H1 (cell line): Measurements from ENCODE around the gene EPG5. TPM values are rescaled to one million over a fixed set of nuclear protein-coding genes. Genes with fewer than 3 reads are reported as not detected.

Experiments used
- NRF1 ChIP-seq: IDR thresholded peaks from 2 replicates; pipeline ENCODE4 v1.6.1; 2011; ENCODE audit warnings: mild to moderate bottlenecking, low read depth, low read length, improper control_type of control experiment
- polyA plus RNA-seq, 7 experiments: library from polyadenylated mRNA; depleted of rRNA in 3 of 7; stranded (reverse) in 5 of 7; unstranded in 2 of 7; fragments of >200 nt in 5 of 7; fragments of 200-250 nt in 2 of 7; gene quantifications; 1 replicate in 5 of 7; 2 replicates in 1 of 7; 4 replicates in 1 of 7; pipeline versions ENCODE4 v1.2.1 to v1.2.3, GENCODE V29; 2011 to 2013; ENCODE audit warnings: missing spikeins in 2 of 7, mixed read lengths in 2 of 7
- total RNA-seq: library from RNA; stranded (reverse); fragmentation: NEBNext Ultra II Directional; extraction: Animal tissue kit (Norgen Biotek cat#: 25700); gene quantifications from 2 replicates; pipeline ENCODE4 v1.2.1, GENCODE V29; 2021
- TF ChIP-seq, protein P1 (sequence below): fragments of 300-600 bp; sonication (generic); IDR thresholded peaks from 2 replicates; pipeline ENCODE4 v1.7.1; 2012; ENCODE audit warnings: low read length, moderate library complexity, mild to moderate bottlenecking, inconsistent platforms; ENCODE audit not compliant: insufficient replicate concordance

Gene EPG5
- total and polyA plus RNA-seq, 2 of the 8 experiments (the other 6 are each of a cell fraction or from before 2014, with no cell fraction given): 14.1 to 18.3 TPM

DNA sequence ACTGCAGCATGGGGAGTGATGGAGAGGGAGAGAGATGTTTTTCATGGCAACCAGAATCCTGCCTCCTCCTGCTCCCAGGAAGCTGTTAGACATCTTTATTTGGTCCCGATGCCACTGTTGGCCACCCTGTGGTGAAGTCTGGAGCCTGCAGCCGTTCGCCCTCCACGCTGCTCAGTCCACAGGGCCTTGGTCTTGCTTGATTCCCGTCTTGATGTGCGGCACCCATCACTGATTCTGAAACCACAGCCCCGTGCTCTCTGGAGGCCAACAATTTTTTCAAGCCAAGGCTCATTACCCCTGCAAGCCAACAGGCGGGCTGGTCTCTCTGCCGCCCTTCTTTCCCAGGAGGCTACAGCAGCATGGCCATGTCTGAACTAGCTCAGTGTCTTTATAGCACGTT is 117.1 kb downstream of the EPG5 start (continued):
- TF ChIP-seq, protein P1, sequence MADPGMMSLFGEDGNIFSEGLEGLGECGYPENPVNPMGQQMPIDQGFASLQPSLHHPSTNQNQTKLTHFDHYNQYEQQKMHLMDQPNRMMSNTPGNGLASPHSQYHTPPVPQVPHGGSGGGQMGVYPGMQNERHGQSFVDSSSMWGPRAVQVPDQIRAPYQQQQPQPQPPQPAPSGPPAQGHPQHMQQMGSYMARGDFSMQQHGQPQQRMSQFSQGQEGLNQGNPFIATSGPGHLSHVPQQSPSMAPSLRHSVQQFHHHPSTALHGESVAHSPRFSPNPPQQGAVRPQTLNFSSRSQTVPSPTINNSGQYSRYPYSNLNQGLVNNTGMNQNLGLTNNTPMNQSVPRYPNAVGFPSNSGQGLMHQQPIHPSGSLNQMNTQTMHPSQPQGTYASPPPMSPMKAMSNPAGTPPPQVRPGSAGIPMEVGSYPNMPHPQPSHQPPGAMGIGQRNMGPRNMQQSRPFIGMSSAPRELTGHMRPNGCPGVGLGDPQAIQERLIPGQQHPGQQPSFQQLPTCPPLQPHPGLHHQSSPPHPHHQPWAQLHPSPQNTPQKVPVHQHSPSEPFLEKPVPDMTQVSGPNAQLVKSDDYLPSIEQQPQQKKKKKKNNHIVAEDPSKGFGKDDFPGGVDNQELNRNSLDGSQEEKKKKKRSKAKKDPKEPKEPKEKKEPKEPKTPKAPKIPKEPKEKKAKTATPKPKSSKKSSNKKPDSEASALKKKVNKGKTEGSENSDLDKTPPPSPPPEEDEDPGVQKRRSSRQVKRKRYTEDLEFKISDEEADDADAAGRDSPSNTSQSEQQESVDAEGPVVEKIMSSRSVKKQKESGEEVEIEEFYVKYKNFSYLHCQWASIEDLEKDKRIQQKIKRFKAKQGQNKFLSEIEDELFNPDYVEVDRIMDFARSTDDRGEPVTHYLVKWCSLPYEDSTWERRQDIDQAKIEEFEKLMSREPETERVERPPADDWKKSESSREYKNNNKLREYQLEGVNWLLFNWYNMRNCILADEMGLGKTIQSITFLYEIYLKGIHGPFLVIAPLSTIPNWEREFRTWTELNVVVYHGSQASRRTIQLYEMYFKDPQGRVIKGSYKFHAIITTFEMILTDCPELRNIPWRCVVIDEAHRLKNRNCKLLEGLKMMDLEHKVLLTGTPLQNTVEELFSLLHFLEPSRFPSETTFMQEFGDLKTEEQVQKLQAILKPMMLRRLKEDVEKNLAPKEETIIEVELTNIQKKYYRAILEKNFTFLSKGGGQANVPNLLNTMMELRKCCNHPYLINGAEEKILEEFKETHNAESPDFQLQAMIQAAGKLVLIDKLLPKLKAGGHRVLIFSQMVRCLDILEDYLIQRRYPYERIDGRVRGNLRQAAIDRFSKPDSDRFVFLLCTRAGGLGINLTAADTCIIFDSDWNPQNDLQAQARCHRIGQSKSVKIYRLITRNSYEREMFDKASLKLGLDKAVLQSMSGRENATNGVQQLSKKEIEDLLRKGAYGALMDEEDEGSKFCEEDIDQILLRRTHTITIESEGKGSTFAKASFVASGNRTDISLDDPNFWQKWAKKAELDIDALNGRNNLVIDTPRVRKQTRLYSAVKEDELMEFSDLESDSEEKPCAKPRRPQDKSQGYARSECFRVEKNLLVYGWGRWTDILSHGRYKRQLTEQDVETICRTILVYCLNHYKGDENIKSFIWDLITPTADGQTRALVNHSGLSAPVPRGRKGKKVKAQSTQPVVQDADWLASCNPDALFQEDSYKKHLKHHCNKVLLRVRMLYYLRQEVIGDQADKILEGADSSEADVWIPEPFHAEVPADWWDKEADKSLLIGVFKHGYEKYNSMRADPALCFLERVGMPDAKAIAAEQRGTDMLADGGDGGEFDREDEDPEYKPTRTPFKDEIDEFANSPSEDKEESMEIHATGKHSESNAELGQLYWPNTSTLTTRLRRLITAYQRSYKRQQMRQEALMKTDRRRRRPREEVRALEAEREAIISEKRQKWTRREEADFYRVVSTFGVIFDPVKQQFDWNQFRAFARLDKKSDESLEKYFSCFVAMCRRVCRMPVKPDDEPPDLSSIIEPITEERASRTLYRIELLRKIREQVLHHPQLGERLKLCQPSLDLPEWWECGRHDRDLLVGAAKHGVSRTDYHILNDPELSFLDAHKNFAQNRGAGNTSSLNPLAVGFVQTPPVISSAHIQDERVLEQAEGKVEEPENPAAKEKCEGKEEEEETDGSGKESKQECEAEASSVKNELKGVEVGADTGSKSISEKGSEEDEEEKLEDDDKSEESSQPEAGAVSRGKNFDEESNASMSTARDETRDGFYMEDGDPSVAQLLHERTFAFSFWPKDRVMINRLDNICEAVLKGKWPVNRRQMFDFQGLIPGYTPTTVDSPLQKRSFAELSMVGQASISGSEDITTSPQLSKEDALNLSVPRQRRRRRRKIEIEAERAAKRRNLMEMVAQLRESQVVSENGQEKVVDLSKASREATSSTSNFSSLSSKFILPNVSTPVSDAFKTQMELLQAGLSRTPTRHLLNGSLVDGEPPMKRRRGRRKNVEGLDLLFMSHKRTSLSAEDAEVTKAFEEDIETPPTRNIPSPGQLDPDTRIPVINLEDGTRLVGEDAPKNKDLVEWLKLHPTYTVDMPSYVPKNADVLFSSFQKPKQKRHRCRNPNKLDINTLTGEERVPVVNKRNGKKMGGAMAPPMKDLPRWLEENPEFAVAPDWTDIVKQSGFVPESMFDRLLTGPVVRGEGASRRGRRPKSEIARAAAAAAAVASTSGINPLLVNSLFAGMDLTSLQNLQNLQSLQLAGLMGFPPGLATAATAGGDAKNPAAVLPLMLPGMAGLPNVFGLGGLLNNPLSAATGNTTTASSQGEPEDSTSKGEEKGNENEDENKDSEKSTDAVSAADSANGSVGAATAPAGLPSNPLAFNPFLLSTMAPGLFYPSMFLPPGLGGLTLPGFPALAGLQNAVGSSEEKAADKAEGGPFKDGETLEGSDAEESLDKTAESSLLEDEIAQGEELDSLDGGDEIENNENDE: no peak
- TF ChIP-seq NRF1: no peak
